ENCODE data around the gene SPC24.
"Not testable (repeated sequence)": the region's sequence is repeated elsewhere in the genome, so short reads cannot be mapped to it uniquely, and the experiment has no call there.

GRCh38 chr19:11160440-11160768, 4.8 kb upstream of the SPC24 start:
- TF ChIP-seq CTCF (IDR thresholded peaks at IDR 0.05); EZH2 (IDR thresholded peaks at IDR 0.05; ENCODE audit: borderline replicate concordance, insufficient read depth, low read depth, low read length, poor library complexity, severe bottlenecking): not testable (repeated sequence)

All from B cell (primary cell).